ENCODE data around the gene ANKMY1.

The ANKMY1 gene

GRCh38 chr2:240447331-240447730, 110.5 kb downstream of the ANKMY1 start:
- Histone ChIP-seq H3K9me3 (ENCODE audit: severe bottlenecking) (no peaks in the 10 kb centered on the region), H3K36me3 (no peaks in the 10 kb centered on the region), H3K4me3 (ENCODE audit: low read depth, low read length) (no peak overlapping the region), H3K27ac (no peak overlapping the region), H3K27me3 (ENCODE audit: insufficient read depth, low read depth, severe bottlenecking) (no peaks in the 10 kb centered on the region)
- DNase-seq: no peak
- TF ChIP-seq, protein P1, sequence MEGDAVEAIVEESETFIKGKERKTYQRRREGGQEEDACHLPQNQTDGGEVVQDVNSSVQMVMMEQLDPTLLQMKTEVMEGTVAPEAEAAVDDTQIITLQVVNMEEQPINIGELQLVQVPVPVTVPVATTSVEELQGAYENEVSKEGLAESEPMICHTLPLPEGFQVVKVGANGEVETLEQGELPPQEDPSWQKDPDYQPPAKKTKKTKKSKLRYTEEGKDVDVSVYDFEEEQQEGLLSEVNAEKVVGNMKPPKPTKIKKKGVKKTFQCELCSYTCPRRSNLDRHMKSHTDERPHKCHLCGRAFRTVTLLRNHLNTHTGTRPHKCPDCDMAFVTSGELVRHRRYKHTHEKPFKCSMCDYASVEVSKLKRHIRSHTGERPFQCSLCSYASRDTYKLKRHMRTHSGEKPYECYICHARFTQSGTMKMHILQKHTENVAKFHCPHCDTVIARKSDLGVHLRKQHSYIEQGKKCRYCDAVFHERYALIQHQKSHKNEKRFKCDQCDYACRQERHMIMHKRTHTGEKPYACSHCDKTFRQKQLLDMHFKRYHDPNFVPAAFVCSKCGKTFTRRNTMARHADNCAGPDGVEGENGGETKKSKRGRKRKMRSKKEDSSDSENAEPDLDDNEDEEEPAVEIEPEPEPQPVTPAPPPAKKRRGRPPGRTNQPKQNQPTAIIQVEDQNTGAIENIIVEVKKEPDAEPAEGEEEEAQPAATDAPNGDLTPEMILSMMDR (IDR thresholded peaks at IDR 0.05; ENCODE audit: low read depth, low read length): no peak

GRCh38 chr2:240446664-240447175, 111.1 kb downstream of the ANKMY1 start:
- no peaks in the 10 kb centered on the region for H3K36me3 ChIP-seq
- TF ChIP-seq, protein P1 (IDR thresholded peaks at IDR 0.05; ENCODE audit: low read depth, low read length): no peak
- no peak for DNase-seq
- no peak overlapping the region for H3K4me3 ChIP-seq (ENCODE audit: low read depth, low read length)
- no peak overlapping the region for H3K27ac ChIP-seq
- H3K27me3 ChIP-seq (ENCODE audit: insufficient read depth, low read depth, severe bottlenecking): no peaks in the 10 kb centered on the region
- H3K9me3 ChIP-seq (ENCODE audit: severe bottlenecking): no peaks in the 10 kb centered on the region

- TF ChIP-seq, protein P1 (IDR thresholded peaks at IDR 0.05; ENCODE audit: low read depth, low read length): no peak
- H3K4me3 ChIP-seq (ENCODE audit: low read depth, low read length): no peak overlapping the region
- DNase-seq: no peak
Observed at GRCh38 chr2:240445961-240446663, 111.7 kb downstream of the ANKMY1 start.

GRCh38 chr2:240444464-240444863, 113.3 kb downstream of the ANKMY1 start:
- Histone ChIP-seq H3K36me3 (no peaks in the 10 kb centered on the region), H3K4me3 (ENCODE audit: low read depth, low read length) (no peak overlapping the region), H3K27ac (no peak overlapping the region), H3K27me3 (ENCODE audit: insufficient read depth, low read depth, severe bottlenecking) (no peaks in the 10 kb centered on the region), H3K9me3 (ENCODE audit: severe bottlenecking) (no peaks in the 10 kb centered on the region)
- DNase-seq: no peak
- TF ChIP-seq, protein P1 (IDR thresholded peaks at IDR 0.05; ENCODE audit: low read depth, low read length): no peak

More at GRCh38 chr2:240445961-240446663, 111.7 kb downstream of the ANKMY1 start:
- no peaks in the 10 kb centered on the region for H3K27me3 ChIP-seq (ENCODE audit: insufficient read depth, low read depth, severe bottlenecking)
- no peak overlapping the region for H3K27ac ChIP-seq
- H3K36me3 ChIP-seq: no peaks in the 10 kb centered on the region
- no peaks in the 10 kb centered on the region for H3K9me3 ChIP-seq (ENCODE audit: severe bottlenecking)

GRCh38 chr2:240443891-240444301, 113.9 kb downstream of the ANKMY1 start:
- no peaks in the 10 kb centered on the region for H3K9me3 ChIP-seq (ENCODE audit: severe bottlenecking)
- DNase-seq: no peak
- no peaks in the 10 kb centered on the region for H3K27me3 ChIP-seq (ENCODE audit: insufficient read depth, low read depth, severe bottlenecking)
- no peak overlapping the region for H3K4me3 ChIP-seq (ENCODE audit: low read depth, low read length)
- no peaks in the 10 kb centered on the region for H3K36me3 ChIP-seq
- H3K27ac ChIP-seq: no peak overlapping the region
- TF ChIP-seq, protein P1 (IDR thresholded peaks at IDR 0.05; ENCODE audit: low read depth, low read length): no peak
